Neural cell (in vitro differentiated cells): ENCODE results near the gene MRC1.

Source experiments
- CTCF ChIP-seq: fragments of 450-650 bp; IDR thresholded peaks from 2 replicates; pipeline ENCODE4 v1.5.1; 2014; ENCODE audit warnings: antibody characterized with exemption, mild to moderate bottlenecking, moderate library complexity; ENCODE audit not compliant: poor library complexity, severe bottlenecking
- POLR2AphosphoS5 ChIP-seq: IDR thresholded peaks from 2 replicates; pipeline ENCODE4 v1.6.1; 2012
- REST ChIP-seq: IDR thresholded peaks from 2 replicates; pipeline ENCODE4 v1.6.1; 2012; ENCODE audit warnings: borderline replicate concordance

GRCh38 chr10:17913604-17914003 is 104.5 kb downstream of the MRC1 start:
- TF ChIP-seq POLR2AphosphoS5 (no peak), CTCF (no peak), REST (no peak)
